Stimulated activated memory B cell treated with anti-CD40 and anti-IgM and Interleukin-4, amounts not matched to agents 10 μg/mL and 1 μg/mL and 100 μg/mL, for 72 hours (primary cell): ENCODE measurements around the gene TMED4.

ENCODE experiments used
- ATAC-seq: fragments of 150-1000 bp; cut with Tn5 transposase; 2 replicates; pipeline ENCODE4 v1.10.0; 2021
- H3K27ac Mint-ChIP-seq: one replicate; pipeline ENCODE4 v1.8.0; 2022; ENCODE audit warnings: mild to moderate bottlenecking, mixed read lengths
- H3K27me3 Mint-ChIP-seq: one replicate; pipeline ENCODE4 v1.8.0; 2022; ENCODE audit warnings: mixed read lengths
- H3K36me3 Mint-ChIP-seq: one replicate; pipeline ENCODE4 v1.8.0; 2022; ENCODE audit warnings: mixed read lengths
- H3K4me1 Mint-ChIP-seq: one replicate; pipeline ENCODE4 v1.8.0; 2022; ENCODE audit warnings: mixed read lengths
- H3K4me3 Mint-ChIP-seq: one replicate; pipeline ENCODE4 v1.8.0; 2022; ENCODE audit warnings: mild to moderate bottlenecking, moderate library complexity, mixed read lengths
- H3K9me3 Mint-ChIP-seq: one replicate; pipeline ENCODE4 v1.8.0; 2022; ENCODE audit warnings: mixed read lengths

TMED4 gene

DNA sequence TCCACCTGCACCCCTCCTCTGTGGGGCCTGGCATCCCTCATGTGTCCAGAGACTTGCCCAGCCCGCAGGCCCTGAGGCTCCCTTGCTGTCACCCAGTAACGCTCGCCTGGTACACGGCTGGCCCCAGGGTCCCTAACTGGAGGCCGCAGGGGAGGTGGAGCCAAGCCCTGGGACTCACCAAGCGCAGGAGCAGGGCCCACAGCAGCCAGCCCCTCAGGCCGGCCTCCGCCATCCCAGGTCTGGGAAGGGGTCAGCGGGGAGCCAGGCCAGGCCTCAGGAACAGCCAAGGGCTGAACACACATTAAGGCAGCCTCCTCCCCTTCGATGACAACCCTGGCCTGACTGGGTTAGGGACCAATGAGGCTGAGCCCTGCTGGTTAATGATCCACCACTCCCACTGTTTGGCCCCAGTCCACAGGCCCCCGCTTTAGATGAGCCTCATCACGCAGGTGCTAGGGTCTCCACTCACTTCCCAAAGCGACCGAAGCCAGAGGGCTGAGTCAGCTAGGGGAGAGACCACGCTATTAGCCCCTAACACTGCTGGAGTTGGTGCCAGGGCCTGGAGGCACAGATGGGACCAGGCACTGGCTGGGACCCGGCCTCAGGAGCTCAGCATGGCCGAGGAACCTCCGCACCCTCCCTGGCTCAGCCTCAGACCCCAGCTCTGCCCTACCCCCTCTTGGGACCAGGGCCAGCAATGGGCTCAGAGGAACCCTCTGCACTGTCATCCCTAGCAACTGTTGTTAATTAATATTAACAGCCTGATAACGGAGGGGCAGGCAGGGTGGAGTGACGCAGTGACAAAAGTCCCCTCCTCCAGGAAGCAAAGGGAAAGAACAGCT lies 40.8 kb downstream of the TMED4 start, which contains the start of gene NPC1L1:
Gene NPC1L1 (minus strand): TSS at position 303 of the 842 bp plus-strand sequence. CDS start 71 bp downstream, at position 232.
- Mint-ChIP-seq H3K36me3 (no peaks in the 10 kb centered on the region), H3K4me3 (no peak within 1 kb of the TSS), H3K4me1 (no peaks in the 10 kb centered on the region), H3K27me3 (peaks cover 31% of the 10 kb centered on the region), H3K9me3 (no peaks in the 10 kb centered on the region), H3K27ac (no peak within 1 kb of the TSS)
- ATAC-seq = no peak

DNA sequence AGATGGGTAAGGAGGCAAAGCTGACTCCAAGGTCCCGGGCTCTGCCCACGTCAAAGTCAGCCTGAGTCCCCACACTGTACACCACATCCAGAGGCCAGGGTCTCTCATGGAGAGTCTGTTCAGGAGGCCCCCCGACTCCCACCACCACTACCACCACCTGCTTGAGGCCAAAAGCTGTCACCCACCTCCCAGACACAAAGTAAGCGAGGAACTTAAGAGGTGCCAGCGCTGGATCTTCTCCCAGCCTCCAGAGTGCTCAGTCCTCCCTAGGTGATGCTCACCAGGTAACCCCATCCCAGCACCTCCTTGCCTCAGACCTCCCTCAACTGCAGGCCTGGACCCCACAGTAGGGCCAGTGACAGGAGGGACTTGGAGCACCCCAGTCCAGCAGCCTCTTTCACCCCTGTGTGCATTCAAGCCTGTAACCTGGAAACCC lies 41.4 kb downstream of the TMED4 start:
- ATAC-seq = no peak
- Mint-ChIP-seq H3K27me3 (peaks cover 31% of the 10 kb centered on the region), H3K27ac (no peak overlapping the region), H3K9me3 (no peaks in the 10 kb centered on the region), H3K4me3 (no peak overlapping the region), H3K4me1 (no peaks in the 10 kb centered on the region), H3K36me3 (no peaks in the 10 kb centered on the region)

DNA sequence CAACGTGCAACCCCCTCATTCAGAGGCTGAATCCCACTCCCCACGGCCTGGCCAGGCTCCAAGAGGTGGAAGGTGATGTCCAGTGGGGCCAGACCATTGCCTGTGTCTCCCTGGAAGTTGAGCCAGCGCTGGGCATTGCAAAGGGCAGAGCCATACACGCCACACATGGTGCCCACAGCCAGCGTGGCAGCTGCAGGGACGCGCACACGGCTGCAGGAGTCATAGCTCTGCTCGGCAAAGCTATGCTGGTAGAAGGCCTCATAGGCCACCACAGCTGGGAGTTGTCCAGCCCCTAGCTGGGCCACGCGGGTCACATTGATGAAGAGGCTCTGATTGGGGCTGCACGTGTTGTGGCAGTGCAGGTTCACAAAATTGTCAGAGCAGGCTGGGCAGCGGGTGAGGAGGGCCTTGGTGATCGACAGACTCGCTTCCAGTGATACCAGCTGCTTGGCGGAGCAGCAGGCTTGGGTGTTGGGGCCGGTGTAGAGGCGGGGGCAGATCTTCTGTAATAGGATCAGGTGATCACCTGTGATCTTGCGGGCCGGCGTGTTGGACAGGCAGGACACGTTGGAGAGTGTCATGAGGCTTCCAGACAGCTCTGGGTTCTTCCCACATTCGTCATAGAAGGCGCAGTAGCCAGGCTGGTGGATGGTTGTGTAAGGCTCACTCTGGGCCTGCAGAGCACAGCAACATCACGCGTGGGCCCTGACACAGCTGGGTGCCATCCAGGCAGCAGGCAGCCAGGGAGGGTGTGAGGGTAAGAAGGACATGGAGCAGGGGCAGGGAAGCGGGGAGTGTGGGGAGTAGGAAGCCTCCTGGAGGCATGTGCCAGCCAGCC lies 42.1 kb downstream of the TMED4 start:
- Mint-ChIP-seq H3K9me3 (no peaks in the 10 kb centered on the region), H3K27me3 (peaks cover 30% of the 10 kb centered on the region), H3K27ac (no peak overlapping the region), H3K4me1 (no peaks in the 10 kb centered on the region), H3K4me3 (no peak overlapping the region), H3K36me3 (no peaks in the 10 kb centered on the region)
- no peak for ATAC-seq

DNA sequence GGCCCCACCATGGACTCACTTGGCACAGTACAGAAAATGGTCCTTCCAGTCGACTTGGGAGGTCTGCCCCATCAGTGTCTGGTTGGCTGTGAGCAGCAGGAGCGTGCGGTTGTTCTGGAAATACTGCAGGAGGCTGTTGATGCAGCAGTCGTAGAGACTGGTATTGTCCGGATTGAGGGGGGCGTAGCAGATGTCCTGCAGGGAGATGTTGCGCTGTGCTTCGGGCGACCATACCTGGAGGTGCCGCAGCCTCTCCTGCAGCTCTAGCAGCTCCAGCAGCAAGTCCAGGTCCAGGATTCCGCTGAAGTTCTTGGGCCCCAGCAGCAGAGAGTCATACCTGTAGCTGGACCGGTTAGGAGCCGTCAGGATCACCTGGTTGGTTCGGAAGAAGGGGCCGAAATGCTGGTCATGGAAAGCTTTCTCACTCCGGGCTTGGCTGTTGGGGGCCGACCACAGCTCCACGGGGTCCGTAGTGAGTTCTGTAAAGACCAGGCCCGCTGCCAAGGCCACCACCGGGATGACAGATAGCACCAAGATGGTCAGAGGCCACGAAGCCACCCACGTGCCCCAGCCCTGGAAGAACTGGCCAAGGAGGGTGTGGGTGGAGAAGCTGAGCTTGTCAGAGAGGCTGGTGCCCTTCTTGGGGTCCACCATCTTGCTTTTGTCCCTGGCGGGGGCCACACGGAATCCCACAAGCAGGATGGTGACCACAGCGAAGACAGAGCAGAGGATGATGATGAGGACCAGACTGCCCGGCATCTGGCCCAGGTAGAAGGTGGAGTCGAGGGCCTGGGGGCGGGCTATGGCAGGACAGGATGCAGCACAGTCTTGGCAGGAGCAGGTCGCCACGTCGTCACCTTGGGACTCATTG lies 43.0 kb downstream of the TMED4 start:
- no peak overlapping the region for H3K4me3 Mint-ChIP-seq
- no peaks in the 10 kb centered on the region for H3K9me3 Mint-ChIP-seq
- H3K36me3 Mint-ChIP-seq = no peaks in the 10 kb centered on the region
- peaks cover 21% of the 10 kb centered on the region for H3K27me3 Mint-ChIP-seq
- no peak overlapping the region for H3K27ac Mint-ChIP-seq
- H3K4me1 Mint-ChIP-seq = no peaks in the 10 kb centered on the region
- ATAC-seq = no peak

DNA sequence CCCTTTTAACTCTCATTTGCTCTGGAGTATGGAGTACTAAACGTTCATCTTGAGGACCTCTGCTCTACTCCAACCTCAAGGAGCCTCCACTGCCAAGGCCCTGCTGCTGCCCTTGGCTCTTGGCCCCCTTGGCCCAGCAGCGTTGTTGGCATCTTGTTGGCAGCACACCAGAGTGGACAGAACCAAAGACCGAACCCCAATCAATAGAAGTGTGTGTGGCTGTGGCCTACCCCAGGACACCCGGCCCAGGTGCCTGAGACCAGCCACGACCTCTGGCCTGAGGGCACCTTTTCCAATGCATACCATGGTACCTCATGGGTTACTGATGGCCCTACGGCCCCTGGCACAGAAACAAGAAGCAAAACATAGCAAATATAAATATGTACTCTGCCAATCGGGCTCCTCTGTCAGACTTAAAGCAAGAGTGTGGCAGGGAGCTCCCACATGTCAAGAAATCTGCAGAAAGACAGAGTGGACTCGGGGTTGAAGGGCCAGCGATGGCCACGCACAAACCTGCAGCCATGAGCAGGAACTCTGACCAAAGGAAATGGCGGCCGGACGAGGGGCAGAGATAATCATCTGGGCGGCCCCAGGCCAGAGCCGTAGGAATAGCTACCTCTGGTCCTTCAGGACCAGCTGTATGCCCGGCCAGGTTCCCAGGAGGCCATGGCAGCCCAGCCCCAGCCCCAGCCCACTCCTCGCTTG lies 43.8 kb downstream of the TMED4 start:
- no peaks in the 10 kb centered on the region for H3K9me3 Mint-ChIP-seq
- ATAC-seq = no peak
- no peak overlapping the region for H3K4me3 Mint-ChIP-seq
- H3K36me3 Mint-ChIP-seq = no peaks in the 10 kb centered on the region
- no peaks in the 10 kb centered on the region for H3K4me1 Mint-ChIP-seq
- H3K27ac Mint-ChIP-seq = no peak overlapping the region
- H3K27me3 Mint-ChIP-seq = peaks cover 14% of the 10 kb centered on the region

DNA sequence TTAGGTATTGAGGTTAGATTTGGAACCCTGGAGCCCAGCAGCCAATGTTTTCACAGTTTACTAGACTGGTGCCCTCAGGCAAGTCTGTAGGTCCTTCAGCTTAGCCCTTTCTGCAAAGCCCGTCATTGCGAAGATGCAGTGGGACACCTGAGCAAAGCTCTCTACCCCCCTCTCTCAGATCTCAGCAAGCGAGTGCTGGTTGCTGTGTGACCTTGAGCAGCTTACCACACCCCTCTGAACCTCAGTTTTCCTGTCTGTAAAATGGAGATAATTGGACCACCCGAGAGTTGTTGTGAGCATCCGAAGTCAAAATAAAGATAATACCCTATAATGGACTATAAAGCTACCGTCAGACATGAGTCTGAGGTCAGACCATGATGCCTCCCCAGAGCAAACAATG lies 44.6 kb downstream of the TMED4 start:
- H3K27ac Mint-ChIP-seq = no peak overlapping the region
- H3K36me3 Mint-ChIP-seq = no peaks in the 10 kb centered on the region
- no peaks in the 10 kb centered on the region for H3K4me1 Mint-ChIP-seq
- H3K27me3 Mint-ChIP-seq = peaks cover 6% of the 10 kb centered on the region
- H3K4me3 Mint-ChIP-seq = no peak overlapping the region
- H3K9me3 Mint-ChIP-seq = no peaks in the 10 kb centered on the region
- no peak for ATAC-seq

DNA sequence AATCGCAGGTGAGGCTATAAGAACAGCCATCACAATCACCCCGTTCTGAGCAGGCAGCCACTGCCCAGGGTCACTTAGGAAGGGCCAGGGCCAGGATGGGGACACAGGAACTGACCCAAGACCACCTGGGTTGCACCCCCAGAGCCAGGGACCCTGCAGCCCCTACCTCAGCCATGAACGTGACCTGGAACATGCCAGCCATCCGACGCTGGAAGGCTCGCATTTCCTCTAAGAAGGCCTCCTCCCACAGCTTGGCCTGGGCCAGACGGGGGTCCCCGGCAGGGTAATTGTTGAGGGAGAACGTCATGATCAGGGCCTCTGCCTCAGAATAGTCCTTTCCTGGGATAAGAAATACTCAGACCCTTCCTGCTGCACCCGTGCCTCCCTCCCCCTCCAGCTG lies 45.9 kb downstream of the TMED4 start:
- H3K4me3 Mint-ChIP-seq = no peak overlapping the region
- H3K27ac Mint-ChIP-seq = no peak overlapping the region
- H3K36me3 Mint-ChIP-seq = no peaks in the 10 kb centered on the region
- H3K27me3 Mint-ChIP-seq = no peaks in the 10 kb centered on the region
- no peaks in the 10 kb centered on the region for H3K9me3 Mint-ChIP-seq
- ATAC-seq = no peak
- peaks cover 4% of the 10 kb centered on the region for H3K4me1 Mint-ChIP-seq

DNA sequence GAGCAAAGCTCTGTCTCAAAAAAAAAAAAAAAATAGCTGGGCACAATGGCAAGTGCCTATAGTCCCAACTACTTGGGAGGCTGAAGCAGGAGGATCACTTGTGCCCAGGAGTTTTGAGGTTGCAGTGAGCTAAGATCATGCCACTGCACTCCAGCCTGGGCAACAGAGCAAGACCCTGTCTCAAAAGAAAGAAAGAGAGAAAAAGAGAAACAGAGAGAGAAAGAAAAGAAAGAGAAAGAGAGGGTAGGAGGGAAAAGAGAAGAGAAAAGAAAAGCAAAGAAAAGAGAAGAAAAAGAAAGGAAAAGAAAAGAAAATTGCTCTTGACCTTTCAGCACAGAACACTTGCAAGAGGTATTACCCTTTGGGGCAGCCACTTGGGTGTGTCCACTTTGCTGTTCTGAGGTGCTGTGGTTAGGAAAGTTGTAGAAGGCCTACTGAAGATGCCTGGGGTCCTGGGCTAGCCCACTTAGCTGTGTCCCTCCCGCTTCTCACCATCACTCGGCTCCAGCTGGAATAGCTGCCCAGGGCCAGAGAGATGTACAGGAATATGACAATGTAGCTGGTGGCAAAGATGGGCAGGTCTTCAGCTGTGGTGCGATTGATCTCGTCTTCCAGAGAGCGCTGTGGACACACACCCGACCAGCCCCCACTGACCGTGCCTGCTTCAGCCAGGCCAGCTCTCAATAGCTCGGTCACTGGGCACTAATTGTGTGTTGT lies 46.5 kb downstream of the TMED4 start:
- Mint-ChIP-seq H3K27me3 (no peaks in the 10 kb centered on the region), H3K4me1 (peaks cover 9% of the 10 kb centered on the region), H3K4me3 (no peak overlapping the region), H3K36me3 (no peaks in the 10 kb centered on the region), H3K9me3 (no peaks in the 10 kb centered on the region), H3K27ac (no peak overlapping the region)
- ATAC-seq = no peak

DNA sequence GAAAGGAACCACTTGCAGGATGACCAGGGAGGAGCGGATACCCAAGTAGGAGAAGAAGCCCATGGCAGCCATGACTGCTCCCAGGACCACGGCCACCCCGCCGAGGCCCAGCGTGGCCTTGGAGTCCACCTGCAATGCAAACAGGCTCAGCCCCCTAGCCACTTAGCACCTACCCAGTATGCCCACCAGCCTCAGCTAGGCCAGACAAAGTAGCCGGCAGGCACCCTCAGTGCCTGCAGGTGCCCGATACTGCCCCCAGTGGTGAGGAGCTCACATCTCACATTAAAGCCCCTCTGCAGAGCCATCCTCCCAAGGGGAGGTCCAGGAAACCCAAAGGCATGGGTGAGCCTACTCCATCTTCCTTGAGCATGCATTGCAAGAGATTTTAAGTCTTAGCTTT lies 47.5 kb downstream of the TMED4 start:
- Mint-ChIP-seq H3K4me1 (peaks cover 10% of the 10 kb centered on the region), H3K4me3 (no peak overlapping the region), H3K27ac (no peak overlapping the region), H3K27me3 (no peaks in the 10 kb centered on the region), H3K9me3 (no peaks in the 10 kb centered on the region), H3K36me3 (no peaks in the 10 kb centered on the region)
- peak; percentile 57 for ATAC-seq

DNA sequence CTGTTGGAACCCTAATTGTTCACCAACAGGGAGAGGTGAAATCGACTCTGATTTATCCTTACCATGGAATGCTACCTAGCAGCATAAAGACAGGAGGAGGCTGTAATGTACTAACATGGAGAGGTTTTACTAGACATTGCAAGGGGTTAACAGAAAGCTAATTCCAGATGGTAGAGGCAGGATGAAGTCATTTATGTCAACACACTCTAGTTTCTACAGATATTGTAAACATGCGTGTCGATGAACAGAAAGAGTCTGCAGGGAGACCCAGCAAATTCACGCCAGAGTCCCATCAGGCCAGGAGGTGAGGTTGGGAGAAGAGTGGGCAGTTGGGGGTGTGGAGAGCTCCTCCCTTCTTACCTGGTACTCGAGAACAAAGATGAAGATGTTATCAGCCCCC lies 47.9 kb downstream of the TMED4 start:
- no peak overlapping the region for H3K27ac Mint-ChIP-seq
- no peaks in the 10 kb centered on the region for H3K27me3 Mint-ChIP-seq
- no peaks in the 10 kb centered on the region for H3K36me3 Mint-ChIP-seq
- no peak for ATAC-seq
- H3K9me3 Mint-ChIP-seq = peaks cover under 1% of the 10 kb centered on the region
- H3K4me1 Mint-ChIP-seq = peaks cover 10% of the 10 kb centered on the region
- no peak overlapping the region for H3K4me3 Mint-ChIP-seq

DNA sequence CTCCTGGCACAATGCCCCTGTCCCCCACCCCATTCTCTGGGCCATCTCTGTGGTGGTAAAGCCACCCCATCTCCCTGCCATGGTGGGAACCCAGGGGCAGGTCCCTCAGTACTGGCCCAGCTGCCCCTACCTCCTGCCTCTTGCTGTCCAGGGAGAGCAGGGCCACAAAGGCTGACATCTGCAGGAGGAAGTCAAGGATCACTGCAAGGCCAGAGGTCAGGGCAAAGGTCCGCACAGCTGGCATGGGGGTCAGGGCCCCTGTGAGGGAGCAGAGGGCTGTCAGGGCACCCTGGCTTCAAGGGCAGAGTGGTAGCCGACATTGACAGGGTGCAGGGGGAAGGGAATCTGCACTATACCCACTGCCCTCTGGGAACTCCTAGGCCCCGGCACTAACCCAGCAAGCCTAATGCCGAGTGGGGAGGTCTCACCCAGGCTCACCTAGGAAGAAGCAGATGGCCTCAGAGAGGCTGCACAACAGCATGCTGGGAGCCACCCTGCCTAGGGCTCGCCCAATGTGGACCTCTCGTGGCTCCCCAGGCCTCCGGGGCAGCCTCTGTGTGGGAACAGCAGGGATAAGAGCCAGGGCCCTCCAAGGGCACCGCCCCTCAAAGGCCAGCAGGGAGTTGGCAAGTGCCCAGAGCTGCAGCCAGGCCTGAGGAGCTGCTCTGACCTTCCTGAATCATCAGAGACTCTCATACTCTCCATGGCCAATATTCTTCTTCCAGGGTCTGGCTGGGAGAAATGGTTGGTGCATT lies 48.6 kb downstream of the TMED4 start:
- no peaks in the 10 kb centered on the region for H3K27me3 Mint-ChIP-seq
- H3K27ac Mint-ChIP-seq = no peak overlapping the region
- H3K4me1 Mint-ChIP-seq = peaks cover 10% of the 10 kb centered on the region
- no peak for ATAC-seq
- H3K4me3 Mint-ChIP-seq = no peak overlapping the region
- no peaks in the 10 kb centered on the region for H3K36me3 Mint-ChIP-seq
- peaks cover 2% of the 10 kb centered on the region for H3K9me3 Mint-ChIP-seq

DNA sequence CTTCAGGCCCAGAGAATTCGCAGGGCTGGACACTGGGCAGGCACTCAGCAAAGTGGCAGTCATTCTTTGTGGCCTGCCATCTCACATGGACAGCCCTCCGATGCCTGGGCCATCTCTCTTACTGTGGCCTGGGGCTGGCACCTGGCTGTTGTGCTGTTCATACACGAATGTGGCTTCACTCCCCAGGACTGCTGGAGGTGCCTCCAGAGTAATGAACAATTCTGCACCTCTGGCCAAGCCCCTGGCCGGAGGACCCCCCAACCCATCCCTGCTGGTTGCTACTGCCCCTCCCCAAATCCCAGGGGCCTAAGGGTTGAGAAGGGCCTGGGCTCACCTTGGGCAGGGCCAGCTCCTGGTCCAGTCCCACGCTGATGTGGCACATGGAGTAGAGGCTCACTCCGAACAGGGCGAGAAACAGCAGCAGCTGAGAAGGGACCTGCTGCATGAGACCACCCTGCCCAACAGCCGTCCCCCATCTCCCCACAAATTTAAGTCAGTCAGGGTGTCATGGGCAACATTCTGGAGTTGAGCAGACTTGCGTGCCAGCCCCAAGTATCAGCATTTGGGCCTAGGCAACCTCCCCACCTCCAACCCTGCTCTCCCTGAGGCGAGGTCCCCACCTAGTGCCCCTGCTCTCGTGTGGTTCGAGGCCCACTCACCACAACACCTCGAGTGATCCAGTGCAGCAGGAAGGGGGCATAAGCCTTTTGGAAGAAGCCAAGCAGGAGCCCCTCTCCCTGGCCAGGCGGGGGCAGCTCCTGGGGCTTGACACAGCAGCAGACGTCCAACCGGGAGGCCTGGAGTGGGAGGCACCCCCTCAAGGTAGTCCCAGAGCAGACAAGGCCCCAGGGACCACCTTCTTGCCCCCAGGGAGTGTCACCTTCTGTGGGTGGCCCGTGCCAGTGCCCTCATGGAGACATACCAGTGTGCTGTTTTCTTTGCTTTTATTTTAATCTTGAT lies 50.3 kb downstream of the TMED4 start:
- Mint-ChIP-seq H3K9me3 (peaks cover 2% of the 10 kb centered on the region), H3K27ac (no peak overlapping the region), H3K27me3 (no peaks in the 10 kb centered on the region), H3K36me3 (no peaks in the 10 kb centered on the region), H3K4me1 (peaks cover 10% of the 10 kb centered on the region), H3K4me3 (no peak overlapping the region)
- ATAC-seq = no peak

DNA sequence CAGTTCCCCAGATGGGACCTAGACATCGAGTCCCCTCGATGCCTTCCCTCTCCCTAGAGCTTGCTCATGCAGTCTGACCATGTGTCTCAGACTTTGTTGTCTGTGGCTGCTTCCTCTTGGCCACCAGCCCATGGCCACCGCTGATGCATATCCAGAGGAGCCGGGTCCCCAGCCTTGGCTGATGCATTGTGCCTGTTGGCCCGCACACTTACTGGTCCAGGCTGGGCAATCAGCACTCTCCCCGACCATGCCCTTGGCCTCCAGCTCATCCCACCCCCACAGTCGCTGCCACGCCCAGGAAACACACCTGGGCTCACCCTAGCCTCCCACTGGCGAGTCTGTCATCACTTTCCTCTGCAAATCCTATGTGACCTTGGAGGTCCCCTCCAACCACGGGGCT lies 51.0 kb downstream of the TMED4 start:
- no peak overlapping the region for H3K4me3 Mint-ChIP-seq
- no peaks in the 10 kb centered on the region for H3K36me3 Mint-ChIP-seq
- H3K4me1 Mint-ChIP-seq = peaks cover 10% of the 10 kb centered on the region
- no peaks in the 10 kb centered on the region for H3K27me3 Mint-ChIP-seq
- H3K27ac Mint-ChIP-seq = no peak overlapping the region
- peak; percentile 6 for ATAC-seq
- H3K9me3 Mint-ChIP-seq = peaks cover 4% of the 10 kb centered on the region
